Upper lobe of left lung (tissue), 6 donors: ENCODE results near the gene SELENOI. TPM values are rescaled to one million over a fixed set of nuclear protein-coding genes. Genes with fewer than 3 reads are reported as not detected.

ENCODE experiments used
- ATAC-seq, 2 donors: fragments of 200-7000 bp; cut with Tn5 transposase; one replicate each; pipeline ENCODE4 v1.9.1; 2022; ENCODE audit warnings: mild to moderate bottlenecking in 2 of 2, moderate library complexity in 2 of 2; ENCODE audit not compliant: low FRiP score in 2 of 2
- DNase-seq, 2 donors: peaks; one replicate each; pipeline ENCODE4 v3.0.0-alpha.2; 2019 to 2020
- H3K27ac ChIP-seq, 4 donors: fragments of 200-600 bp; sonication (generic); one replicate each; pipeline ENCODE4 v1.5.1; 2016 to 2019
- H3K27me3 ChIP-seq, 4 donors: fragments of 200-600 bp; sonication (generic); one replicate each; pipeline ENCODE4 v1.5.1; 2017 to 2019
- H3K36me3 ChIP-seq, 4 donors: fragments of 200-600 bp; sonication (generic); one replicate each; pipeline ENCODE4 v1.5.1; 2016 to 2019
- H3K4me1 ChIP-seq, 4 donors: fragments of 200-600 bp; sonication (generic); one replicate each; pipeline ENCODE4 v1.5.1; 2018 to 2019
- H3K4me3 ChIP-seq, 4 donors: fragments of 200-600 bp; sonication (generic); one replicate each; pipeline ENCODE4 v1.5.1; 2017 to 2019; ENCODE audit warnings: mild to moderate bottlenecking in 2 of 4, moderate library complexity in 1 of 4
- H3K9me3 ChIP-seq, 4 donors: fragments of 200-600 bp; sonication (generic); one replicate each; pipeline ENCODE4 v1.5.1; 2018 to 2019
- EP300 ChIP-seq, 4 donors: sonication (generic); formaldehyde crosslinking; IDR thresholded peaks; one replicate each; pipeline ENCODE4 v1.5.1; 2017; ENCODE audit warnings: antibody characterized with exemption in 4 of 4, control low read depth in 2 of 4
- POLR2A ChIP-seq, 4 donors: fragments of 450-650 bp; IDR thresholded peaks; one replicate each; pipeline ENCODE4 v1.5.1; 2016 to 2017; ENCODE audit warnings: antibody characterized with exemption in 4 of 4, mild to moderate bottlenecking in 2 of 4
- POLR2AphosphoS5 ChIP-seq, 2 donors: sonication (generic); formaldehyde crosslinking; IDR thresholded peaks; one replicate each; pipeline ENCODE4 v1.5.1; 2017; ENCODE audit warnings: antibody characterized with exemption in 2 of 2
- WGBS, 2 donors: methylation state at CpG; one replicate each; pipeline ENCODE4 v1.1.5; 2017 to 2018; 5-methylcytosine and 5-hydroxymethylcytosine counted together
- total RNA-seq, 6 donors: library from RNA; depleted of rRNA in 4 of 6; stranded (reverse); fragments of >200 nt in 4 of 6; gene quantifications; one replicate each; pipeline versions ENCODE4 v1.1.0 to v1.2.1, GENCODE V29; 2016 to 2021
- TF ChIP-seq, protein P1 (sequence below), 6 experiments: fragments of 450-650 bp in 4 of 6; fragments of 200-600 bp in 2 of 6; sonication (generic) in 2 of 6; IDR thresholded peaks; one replicate each; pipeline ENCODE4 v1.5.1; 2016 to 2019; ENCODE audit warnings: antibody characterized with exemption in 6 of 6
- donor health status: DM: no; HTN: no; CAD: no; lungs with moderate emphysema.
- donor health status: DM: no; HTN: yes; CAD: no; lungs with severe emphysema.

The SELENOI gene
- total RNA-seq, 6 donors from 2014 or later = 6.8 to 21.6 (median 17.2) TPM

DNA sequence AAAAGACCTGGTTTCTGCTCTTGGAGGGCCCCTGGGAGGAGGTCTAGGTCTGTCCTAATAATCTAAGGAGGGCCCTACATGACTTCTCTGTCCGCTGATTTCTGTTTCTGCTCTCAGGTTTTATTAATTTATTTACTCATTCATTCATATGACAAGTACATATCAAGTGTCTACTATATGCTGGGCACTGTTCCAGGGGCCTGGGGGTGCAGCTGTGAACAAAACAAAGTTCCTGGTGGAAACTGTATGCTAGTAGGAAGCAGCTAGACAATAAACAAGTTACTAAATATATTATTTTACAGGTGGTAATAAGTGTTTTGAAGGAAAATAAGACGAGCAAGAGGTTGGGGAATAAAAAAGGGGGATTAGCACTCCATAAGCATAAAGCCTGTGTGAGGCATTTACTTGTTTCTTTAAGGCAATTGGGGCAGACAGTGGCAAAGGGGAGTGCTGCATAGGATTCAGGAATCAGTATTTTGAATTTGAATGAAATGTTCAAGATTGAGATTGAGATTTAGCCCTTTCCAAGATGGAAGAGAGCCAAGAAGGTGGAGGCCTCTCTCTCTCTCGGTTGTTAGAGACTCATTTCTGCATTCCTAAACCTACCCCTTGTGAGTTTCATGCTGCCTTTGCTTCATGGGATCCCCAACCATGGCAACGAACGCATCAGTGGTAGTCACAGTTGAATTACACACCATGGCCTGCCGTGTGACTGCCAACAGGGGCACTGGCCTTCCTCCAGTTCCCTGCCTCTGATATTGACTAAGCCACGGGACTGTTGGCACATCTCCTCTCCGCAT lies 84.0 kb downstream of the SELENOI start:
- H3K36me3 ChIP-seq = no peaks in the 10 kb centered on the region
- H3K27me3 ChIP-seq = no peaks in the 10 kb centered on the region
- DNase-seq (no peak), ATAC-seq (no peak)
- TF ChIP-seq POLR2AphosphoS5 (IDR thresholded peaks at IDR 0.05) (no peak), POLR2A (IDR thresholded peaks at IDR 0.05) (no peak), EP300 (IDR thresholded peaks at IDR 0.05) (no peak)
- TF ChIP-seq, protein P1, sequence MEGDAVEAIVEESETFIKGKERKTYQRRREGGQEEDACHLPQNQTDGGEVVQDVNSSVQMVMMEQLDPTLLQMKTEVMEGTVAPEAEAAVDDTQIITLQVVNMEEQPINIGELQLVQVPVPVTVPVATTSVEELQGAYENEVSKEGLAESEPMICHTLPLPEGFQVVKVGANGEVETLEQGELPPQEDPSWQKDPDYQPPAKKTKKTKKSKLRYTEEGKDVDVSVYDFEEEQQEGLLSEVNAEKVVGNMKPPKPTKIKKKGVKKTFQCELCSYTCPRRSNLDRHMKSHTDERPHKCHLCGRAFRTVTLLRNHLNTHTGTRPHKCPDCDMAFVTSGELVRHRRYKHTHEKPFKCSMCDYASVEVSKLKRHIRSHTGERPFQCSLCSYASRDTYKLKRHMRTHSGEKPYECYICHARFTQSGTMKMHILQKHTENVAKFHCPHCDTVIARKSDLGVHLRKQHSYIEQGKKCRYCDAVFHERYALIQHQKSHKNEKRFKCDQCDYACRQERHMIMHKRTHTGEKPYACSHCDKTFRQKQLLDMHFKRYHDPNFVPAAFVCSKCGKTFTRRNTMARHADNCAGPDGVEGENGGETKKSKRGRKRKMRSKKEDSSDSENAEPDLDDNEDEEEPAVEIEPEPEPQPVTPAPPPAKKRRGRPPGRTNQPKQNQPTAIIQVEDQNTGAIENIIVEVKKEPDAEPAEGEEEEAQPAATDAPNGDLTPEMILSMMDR (IDR thresholded peaks at IDR 0.05) = no peak
- no peak overlapping the region for H3K27ac ChIP-seq
- H3K4me1 ChIP-seq = no peaks in the 10 kb centered on the region
- H3K4me3 ChIP-seq = no peak overlapping the region
- no peaks in the 10 kb centered on the region for H3K9me3 ChIP-seq
- WGBS, 2 donors = 49 to 58% methylated on average over 8 of the region's 8 CpGs

DNA sequence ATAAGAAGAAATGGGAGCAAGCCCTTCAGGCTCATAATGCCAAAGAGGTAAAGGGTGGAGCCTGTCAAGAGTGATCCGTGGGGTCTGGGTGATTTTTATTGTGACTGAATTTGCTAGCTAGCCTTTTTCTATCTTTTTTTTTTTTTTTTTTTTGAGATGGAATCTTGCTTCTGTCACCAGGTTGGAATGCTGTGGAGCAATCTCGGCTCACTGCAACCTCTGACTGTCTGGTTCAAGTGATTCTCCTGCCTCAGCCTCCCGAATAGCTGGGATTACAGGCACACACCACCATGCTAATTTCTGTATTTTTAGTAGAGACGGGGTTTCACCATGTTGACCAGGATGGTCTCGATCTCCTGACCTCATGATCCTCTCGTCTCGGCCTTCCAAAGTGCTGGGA lies 84.9 kb downstream of the SELENOI start:
- TF ChIP-seq POLR2A (IDR thresholded peaks at IDR 0.05) (no peak), POLR2AphosphoS5 (IDR thresholded peaks at IDR 0.05) (no peak), EP300 (IDR thresholded peaks at IDR 0.05) (no peak)
- TF ChIP-seq, protein P1 (IDR thresholded peaks at IDR 0.05) = no peak
- no peaks in the 10 kb centered on the region for H3K36me3 ChIP-seq
- WGBS, 2 donors = 93 to 96% methylated on average over 7 of the region's 7 CpGs
- H3K27ac ChIP-seq = no peak overlapping the region
- H3K4me1 ChIP-seq = no peaks in the 10 kb centered on the region
- ATAC-seq (no peak), DNase-seq (no peak)
- no peaks in the 10 kb centered on the region for H3K9me3 ChIP-seq
- H3K27me3 ChIP-seq = no peaks in the 10 kb centered on the region
- H3K4me3 ChIP-seq = no peak overlapping the region

- ATAC-seq = no peak
- no peak overlapping the region for H3K27ac ChIP-seq
- H3K4me3 ChIP-seq = no peak overlapping the region
- H3K9me3 ChIP-seq = no peaks in the 10 kb centered on the region
- no peaks in the 10 kb centered on the region for H3K4me1 ChIP-seq
- H3K27me3 ChIP-seq = no peaks in the 10 kb centered on the region
- H3K36me3 ChIP-seq = no peaks in the 10 kb centered on the region
- DNase-seq = no peak
- TF ChIP-seq EP300 (IDR thresholded peaks at IDR 0.05) (no peak), POLR2AphosphoS5 (IDR thresholded peaks at IDR 0.05) (no peak), POLR2A (IDR thresholded peaks at IDR 0.05) (no peak)
- TF ChIP-seq, protein P1 (IDR thresholded peaks at IDR 0.05) = no peak
Measured at GRCh38 chr2:26432363-26432762, 86.4 kb downstream of the SELENOI start.

- H3K4me3 ChIP-seq = no peak overlapping the region
- no peak overlapping the region for H3K27ac ChIP-seq
- ATAC-seq (no peak), DNase-seq (no peak)
- no peaks in the 10 kb centered on the region for H3K9me3 ChIP-seq
- WGBS, 2 donors = 41 to 84% methylated on average over 2 of the region's 2 CpGs
- no peaks in the 10 kb centered on the region for H3K27me3 ChIP-seq
- no peaks in the 10 kb centered on the region for H3K36me3 ChIP-seq
- no peaks in the 10 kb centered on the region for H3K4me1 ChIP-seq
- TF ChIP-seq, protein P1 (IDR thresholded peaks at IDR 0.05) = no peak
- TF ChIP-seq POLR2A (IDR thresholded peaks at IDR 0.05) (no peak), POLR2AphosphoS5 (IDR thresholded peaks at IDR 0.05) (no peak), EP300 (IDR thresholded peaks at IDR 0.05) (no peak)
Measured at GRCh38 chr2:26432859-26433258, 86.9 kb downstream of the SELENOI start.

GRCh38 chr2:26435106-26435505 lies 89.2 kb downstream of the SELENOI start:
- no peaks in the 10 kb centered on the region for H3K36me3 ChIP-seq
- DNase-seq = no peak
- H3K4me1 ChIP-seq = no peaks in the 10 kb centered on the region

More at GRCh38 chr2:26435106-26435505, 89.2 kb downstream of the SELENOI start:
- no peaks in the 10 kb centered on the region for H3K27me3 ChIP-seq
- 92 to 94% methylated on average over 2 of the region's 2 CpGs for WGBS, 2 donors
- no peak overlapping the region for H3K27ac ChIP-seq
- ATAC-seq = no peak
- TF ChIP-seq EP300 (IDR thresholded peaks at IDR 0.05) = no peak
- TF ChIP-seq POLR2A (IDR thresholded peaks at IDR 0.05) = no peak
- TF ChIP-seq POLR2AphosphoS5 (IDR thresholded peaks at IDR 0.05) = no peak
- TF ChIP-seq, protein P1 (IDR thresholded peaks at IDR 0.05) = no peak
- no peaks in the 10 kb centered on the region for H3K9me3 ChIP-seq
- H3K4me3 ChIP-seq = no peak overlapping the region
